Measurements from ENCODE around the gene GPT2.

The GPT2 gene

GRCh38 chr16:46911650-46912049 is 27.5 kb downstream of the GPT2 start:
- Histone ChIP-seq H3K4me1 (no peaks in the 10 kb centered on the region), H3K9me3 (no peaks in the 10 kb centered on the region), H3K27me3 (ENCODE audit: low read depth) (no peaks in the 10 kb centered on the region), H3K36me3 (replicated peaks) (peaks cover 70% of the 10 kb centered on the region), H3K4me3 (no peak overlapping the region)
- DNase-seq (ENCODE audit: low spot score in 2 of 2): no peak
- in situ Hi-C loops (cut with MboI; ENCODE audit: low sequenced_read_pairs): loop anchor here (5.0 kb wide), 1 partner anchor 49 kb away; no protein-coding TSS in a partner anchor

- no peak overlapping the region for H3K4me3 ChIP-seq
- H3K27me3 ChIP-seq (ENCODE audit: low read depth): no peaks in the 10 kb centered on the region
- no peaks in the 10 kb centered on the region for H3K4me1 ChIP-seq
- peaks cover 88% of the 10 kb centered on the region for H3K36me3 ChIP-seq (replicated peaks)
- no peaks in the 10 kb centered on the region for H3K9me3 ChIP-seq
- in situ Hi-C loops (cut with MboI; ENCODE audit: low sequenced_read_pairs): loop anchor here (5.0 kb wide), 1 partner anchor 52 kb away; no protein-coding TSS in a partner anchor
- DNase-seq (ENCODE audit: low spot score in 2 of 2): no peak
These were observed 30.5 kb downstream of the GPT2 start for GRCh38 chr16:46914556-46915201.

- Histone ChIP-seq H3K9me3 (no peaks in the 10 kb centered on the region), H3K36me3 (replicated peaks) (peaks cover 90% of the 10 kb centered on the region), H3K4me1 (no peaks in the 10 kb centered on the region), H3K27me3 (ENCODE audit: low read depth) (no peaks in the 10 kb centered on the region), H3K4me3 (no peak overlapping the region)
- no peak for DNase-seq (ENCODE audit: low spot score in 2 of 2)
- in situ Hi-C loops (cut with MboI; ENCODE audit: low sequenced_read_pairs): no loop called here
These were observed 31.4 kb downstream of the GPT2 start for GRCh38 chr16:46915483-46916025.

GRCh38 chr16:46916980-46917379 is 32.8 kb downstream of the GPT2 start:
- Histone ChIP-seq H3K4me1 (no peaks in the 10 kb centered on the region), H3K36me3 (replicated peaks) (peaks cover 89% of the 10 kb centered on the region), H3K9me3 (no peaks in the 10 kb centered on the region), H3K27me3 (ENCODE audit: low read depth) (no peaks in the 10 kb centered on the region), H3K4me3 (no peak overlapping the region)
- in situ Hi-C loops (cut with MboI; ENCODE audit: low sequenced_read_pairs): no loop called here
- DNase-seq (ENCODE audit: low spot score in 2 of 2): no peak

- Histone ChIP-seq H3K36me3 (replicated peaks) (peaks cover 91% of the 10 kb centered on the region), H3K27me3 (ENCODE audit: low read depth) (no peaks in the 10 kb centered on the region), H3K9me3 (no peaks in the 10 kb centered on the region), H3K4me3 (no peak overlapping the region), H3K4me1 (no peaks in the 10 kb centered on the region)
- in situ Hi-C loops (cut with MboI; ENCODE audit: low sequenced_read_pairs): no loop called here
- no peak for DNase-seq (ENCODE audit: low spot score in 2 of 2)
These were observed 34.2 kb downstream of the GPT2 start for GRCh38 chr16:46918400-46918799.

GRCh38 chr16:46918905-46919792 is 35.0 kb downstream of the GPT2 start:
- in situ Hi-C loops (cut with MboI; ENCODE audit: low sequenced_read_pairs): no loop called here
- H3K9me3 ChIP-seq: no peaks in the 10 kb centered on the region
- no peak for DNase-seq (ENCODE audit: low spot score in 2 of 2)
- H3K4me3 ChIP-seq: no peak overlapping the region
- no peaks in the 10 kb centered on the region for H3K27me3 ChIP-seq (ENCODE audit: low read depth)
- H3K4me1 ChIP-seq: no peaks in the 10 kb centered on the region
- H3K36me3 ChIP-seq (replicated peaks): peaks cover 91% of the 10 kb centered on the region

GRCh38 chr16:46920402-46921068 is 36.4 kb downstream of the GPT2 start:
- in situ Hi-C loops (cut with MboI; ENCODE audit: low sequenced_read_pairs): no loop called here
- H3K36me3 ChIP-seq (replicated peaks): peaks cover 86% of the 10 kb centered on the region
- H3K4me3 ChIP-seq: no peak overlapping the region
- H3K9me3 ChIP-seq: no peaks in the 10 kb centered on the region
- no peaks in the 10 kb centered on the region for H3K4me1 ChIP-seq
- DNase-seq (ENCODE audit: low spot score in 2 of 2): no peak
- no peaks in the 10 kb centered on the region for H3K27me3 ChIP-seq (ENCODE audit: low read depth)

- in situ Hi-C loops (cut with MboI; ENCODE audit: low sequenced_read_pairs): no loop called here
- Histone ChIP-seq H3K4me3 (no peak overlapping the region), H3K9me3 (no peaks in the 10 kb centered on the region), H3K27me3 (ENCODE audit: low read depth) (no peaks in the 10 kb centered on the region), H3K36me3 (replicated peaks) (peaks cover 81% of the 10 kb centered on the region), H3K4me1 (no peaks in the 10 kb centered on the region)
- DNase-seq (ENCODE audit: low spot score in 2 of 2): no peak
These were observed 38.1 kb downstream of the GPT2 start for GRCh38 chr16:46922239-46922638.

DNA sequence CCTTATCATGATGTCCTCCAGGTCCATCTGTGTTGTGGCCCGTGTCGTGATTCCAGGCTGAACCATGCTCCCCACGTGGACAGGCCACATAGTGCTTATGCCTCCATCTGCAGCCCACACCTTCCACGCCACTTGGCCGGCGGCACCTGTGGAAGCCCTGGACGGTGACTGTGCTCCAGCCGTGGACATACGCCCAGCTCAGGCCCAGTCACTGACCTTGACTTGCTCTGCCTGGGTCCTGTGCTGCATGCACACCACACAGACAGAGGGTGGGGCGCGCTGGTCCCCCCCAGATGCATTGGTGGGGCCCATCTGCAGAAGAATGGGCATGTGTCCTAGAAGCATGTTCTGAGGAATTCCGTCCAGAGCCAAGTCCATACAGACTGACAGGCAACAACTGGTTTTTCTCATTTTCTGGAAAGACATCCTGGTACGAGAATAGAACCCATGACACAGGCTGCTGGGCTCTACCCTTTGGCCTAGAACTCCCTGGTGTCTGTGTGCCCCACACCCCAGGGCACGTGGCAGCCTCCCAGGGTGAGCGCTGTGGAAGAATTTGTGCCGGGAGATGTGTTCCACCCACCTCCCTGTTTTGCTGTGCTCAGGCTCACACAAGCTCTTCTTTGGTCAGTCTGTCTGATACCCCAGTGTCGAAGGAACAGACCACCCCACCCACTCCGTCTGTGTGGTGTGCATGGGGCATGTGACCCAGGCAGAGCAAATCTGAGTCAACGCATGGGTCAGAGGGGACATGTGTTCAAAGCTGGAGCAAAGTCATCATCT is 39.5 kb downstream of the GPT2 start:
- no peak for DNase-seq (ENCODE audit: low spot score in 2 of 2)
- no peaks in the 10 kb centered on the region for H3K4me1 ChIP-seq
- in situ Hi-C loops (cut with MboI; ENCODE audit: low sequenced_read_pairs): no loop called here
- H3K9me3 ChIP-seq: no peaks in the 10 kb centered on the region
- H3K27me3 ChIP-seq (ENCODE audit: low read depth): no peaks in the 10 kb centered on the region
- H3K36me3 ChIP-seq (replicated peaks): peaks cover 76% of the 10 kb centered on the region
- no peak overlapping the region for H3K4me3 ChIP-seq

DNA sequence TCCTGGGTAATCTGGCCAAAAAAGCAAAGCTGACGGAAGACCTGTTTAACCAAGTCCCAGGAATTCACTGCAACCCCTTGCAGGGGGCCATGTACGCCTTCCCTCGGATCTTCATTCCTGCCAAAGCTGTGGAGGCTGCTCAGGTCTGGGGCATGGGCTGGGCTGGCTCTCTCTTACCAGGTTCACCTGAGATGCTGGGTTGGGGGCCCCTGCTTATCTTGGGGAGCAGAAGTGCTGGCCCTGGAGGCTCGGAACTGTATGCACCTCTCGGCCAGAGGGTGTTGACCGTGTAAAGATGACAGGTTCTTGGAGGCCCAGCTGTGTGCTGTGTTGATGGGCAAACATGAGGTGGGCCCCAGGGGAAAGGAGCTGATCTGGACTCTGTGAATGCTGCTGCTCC is 40.2 kb downstream of the GPT2 start:
- in situ Hi-C loops (cut with MboI; ENCODE audit: low sequenced_read_pairs): no loop called here
- H3K4me1 ChIP-seq: no peaks in the 10 kb centered on the region
- DNase-seq (ENCODE audit: low spot score in 2 of 2): no peak
- no peak overlapping the region for H3K4me3 ChIP-seq
- peaks cover 76% of the 10 kb centered on the region for H3K36me3 ChIP-seq (replicated peaks)
- no peaks in the 10 kb centered on the region for H3K9me3 ChIP-seq
- H3K27me3 ChIP-seq (ENCODE audit: low read depth): no peaks in the 10 kb centered on the region

DNA sequence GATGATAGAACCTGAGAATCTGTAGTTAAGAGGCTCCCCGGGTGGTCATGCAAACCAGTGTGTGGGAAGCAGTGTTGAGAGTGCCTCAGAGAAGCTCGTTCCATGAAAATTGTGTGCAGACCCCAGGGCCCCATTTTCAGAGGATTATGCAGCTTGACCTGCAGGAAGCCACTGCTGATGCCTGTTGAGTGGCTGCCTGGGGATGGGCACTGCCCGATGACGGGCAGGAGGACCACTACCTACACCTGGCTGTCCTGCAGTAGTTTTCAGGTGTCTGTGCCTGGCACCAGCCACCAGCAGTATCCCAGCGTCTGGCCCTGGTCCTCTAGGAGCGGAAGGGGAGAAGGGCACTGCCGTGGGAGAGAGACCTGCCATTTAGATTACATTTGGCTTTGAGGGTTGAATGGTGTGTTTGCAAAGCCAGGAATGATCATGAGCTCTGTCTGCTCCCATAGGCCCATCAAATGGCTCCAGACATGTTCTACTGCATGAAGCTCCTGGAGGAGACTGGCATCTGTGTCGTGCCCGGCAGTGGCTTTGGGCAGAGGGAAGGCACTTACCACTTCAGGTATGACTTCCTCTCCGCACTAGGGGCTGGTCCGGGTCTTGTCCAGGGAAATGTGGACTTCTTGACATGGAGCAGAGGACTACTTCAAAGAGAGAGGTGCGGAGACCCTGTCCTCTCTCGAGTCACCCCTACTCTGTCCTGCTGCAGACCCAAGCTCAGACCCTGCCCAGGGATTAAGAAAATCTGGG is 42.5 kb downstream of the GPT2 start:
- H3K27me3 ChIP-seq (ENCODE audit: low read depth): no peaks in the 10 kb centered on the region
- DNase-seq (ENCODE audit: low spot score in 2 of 2): no peak
- no peaks in the 10 kb centered on the region for H3K4me1 ChIP-seq
- H3K36me3 ChIP-seq (replicated peaks): peaks cover 68% of the 10 kb centered on the region
- H3K9me3 ChIP-seq: no peaks in the 10 kb centered on the region
- in situ Hi-C loops (cut with MboI; ENCODE audit: low sequenced_read_pairs): no loop called here
- H3K4me3 ChIP-seq: no peak overlapping the region

DNA sequence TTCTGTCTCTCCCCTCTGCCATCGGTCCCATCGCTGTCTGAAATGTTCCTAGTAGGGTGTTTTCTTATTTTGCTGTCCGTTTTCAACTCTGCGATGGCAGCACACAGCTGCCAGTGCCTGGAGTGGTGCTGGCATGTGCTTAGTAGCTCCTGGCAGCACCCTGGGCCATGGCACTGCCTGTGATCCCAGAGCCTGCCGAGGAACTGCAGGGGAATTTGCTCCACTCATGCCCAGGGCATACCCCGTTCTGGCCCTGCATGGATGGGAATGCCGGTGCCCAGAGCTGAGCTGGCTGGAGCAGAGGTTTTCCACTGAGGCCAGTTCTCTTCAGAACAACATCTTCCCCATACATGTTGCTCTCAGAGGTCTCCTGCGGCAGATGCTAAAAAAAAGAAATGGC is 43.1 kb downstream of the GPT2 start:
- no peak for DNase-seq (ENCODE audit: low spot score in 2 of 2)
- Histone ChIP-seq H3K36me3 (replicated peaks) (peaks cover 62% of the 10 kb centered on the region), H3K4me1 (no peaks in the 10 kb centered on the region), H3K9me3 (no peaks in the 10 kb centered on the region), H3K4me3 (no peak overlapping the region), H3K27me3 (ENCODE audit: low read depth) (no peaks in the 10 kb centered on the region)
- in situ Hi-C loops (cut with MboI; ENCODE audit: low sequenced_read_pairs): no loop called here

DNA sequence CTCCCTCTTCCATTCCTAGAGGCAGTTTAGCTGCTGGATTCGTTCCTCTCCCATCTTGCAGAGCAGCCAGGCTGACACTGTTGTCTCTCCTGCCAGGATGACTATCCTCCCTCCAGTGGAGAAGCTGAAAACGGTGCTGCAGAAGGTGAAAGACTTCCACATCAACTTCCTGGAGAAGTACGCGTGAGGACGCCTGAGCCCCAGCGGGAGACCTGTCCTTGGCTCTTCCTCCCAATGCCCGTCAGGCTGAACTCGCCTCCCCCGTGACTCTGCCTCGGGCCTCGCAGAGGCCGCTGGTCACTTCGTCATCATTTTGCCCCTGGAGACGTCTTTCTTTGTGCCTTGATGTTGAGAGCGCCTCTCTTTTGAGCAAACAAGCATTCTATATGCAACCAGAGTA is 44.6 kb downstream of the GPT2 start:
- H3K4me3 ChIP-seq: no peak overlapping the region
- in situ Hi-C loops (cut with MboI; ENCODE audit: low sequenced_read_pairs): no loop called here
- H3K36me3 ChIP-seq (replicated peaks): peaks cover 47% of the 10 kb centered on the region
- no peaks in the 10 kb centered on the region for H3K27me3 ChIP-seq (ENCODE audit: low read depth)
- no peak for DNase-seq (ENCODE audit: low spot score in 2 of 2)
- H3K9me3 ChIP-seq: no peaks in the 10 kb centered on the region
- no peaks in the 10 kb centered on the region for H3K4me1 ChIP-seq

Data from HAP-1 (cell line).